PFSK-1 (cell line): ENCODE results near the gene SIPA1L3.

Experiments used
- FOXP2 ChIP-seq: optimal IDR thresholded peaks from 2 replicates; pipeline ENCODE3; 2011; ENCODE audit warnings: borderline replicate concordance, control low read depth, inconsistent platforms; ENCODE audit not compliant: insufficient read depth; ENCODE audit errors: extremely low read length, extremely low read depth
- POLR2AphosphoS5 ChIP-seq: IDR thresholded peaks from 2 replicates; pipeline ENCODE4 v1.6.1; 2012; ENCODE audit warnings: low read depth, mild to moderate bottlenecking, control low read depth, low read length, moderate library complexity
- SIN3A ChIP-seq: IDR thresholded peaks from 2 replicates; pipeline ENCODE4 v1.6.1; 2012; ENCODE audit warnings: mild to moderate bottlenecking, low read length, moderate library complexity, borderline replicate concordance; ENCODE audit not compliant: insufficient read depth
- TAF1 ChIP-seq: IDR thresholded peaks from 2 replicates; pipeline ENCODE4 v1.6.1; 2012; ENCODE audit warnings: low read length, control low read depth, borderline replicate concordance; ENCODE audit not compliant: insufficient read depth
- TF ChIP-seq, protein P1 (sequence below), 2 experiments: IDR thresholded peaks; 2 replicates each; pipeline versions ENCODE4 v1.6.1 to v1.8.0; 2011 to 2012; ENCODE audit warnings: low read depth in 2 of 2, low read length in 2 of 2, control low read depth in 1 of 2, inconsistent platforms in 1 of 2, mild to moderate bottlenecking in 1 of 2, moderate library complexity in 1 of 2; ENCODE audit not compliant: insufficient read depth in 1 of 2

SIPA1L3 gene

DNA sequence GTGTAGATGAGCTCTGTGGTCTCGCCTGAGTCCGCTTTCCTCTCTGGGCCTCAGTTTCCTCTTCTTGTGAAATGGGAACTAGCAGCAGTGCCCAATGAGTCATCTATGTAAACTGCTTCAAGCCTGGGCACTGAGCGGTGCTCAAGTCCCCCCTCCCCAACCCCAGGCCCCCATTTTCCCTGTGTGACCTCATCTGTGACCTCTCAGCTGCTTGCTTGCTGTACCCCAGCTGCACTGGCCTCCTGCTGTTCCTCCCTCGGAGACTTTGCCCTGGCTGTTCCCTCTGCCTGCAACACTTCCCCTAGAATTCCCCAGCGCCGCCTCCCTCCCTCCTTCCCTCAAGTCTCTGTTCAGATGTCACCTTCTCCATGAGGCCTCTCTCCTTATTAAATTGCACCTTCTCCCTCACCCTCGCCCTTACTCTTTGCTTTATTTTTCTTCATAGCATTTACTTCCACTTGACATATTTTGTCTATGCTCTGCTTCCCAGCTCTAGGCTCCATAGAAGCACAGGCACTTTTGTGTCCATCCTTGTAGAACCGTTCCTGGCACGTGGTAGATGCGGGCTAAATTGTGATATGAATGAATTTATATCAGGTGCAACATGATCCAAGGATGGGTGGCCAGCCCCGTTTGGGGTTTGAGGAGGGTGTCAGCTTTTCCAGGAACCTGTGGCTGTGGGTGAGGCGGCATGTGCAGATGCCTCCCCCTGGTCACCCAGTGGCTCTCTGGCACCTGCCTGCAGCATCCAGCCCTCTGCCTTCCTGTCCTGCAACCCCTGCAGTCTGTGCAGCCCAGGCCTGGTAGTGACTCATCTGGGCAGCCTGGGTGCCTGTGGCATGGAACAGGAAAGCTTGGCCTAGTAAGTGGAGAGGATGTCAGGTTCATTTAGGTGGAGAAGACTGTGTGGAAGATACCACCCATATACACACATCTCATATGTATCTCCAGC lies 26.3 kb downstream of the SIPA1L3 start:
- TF ChIP-seq POLR2AphosphoS5 (no peak), TAF1 (no peak), SIN3A (no peak), FOXP2 (no peak)
- TF ChIP-seq, protein P1, sequence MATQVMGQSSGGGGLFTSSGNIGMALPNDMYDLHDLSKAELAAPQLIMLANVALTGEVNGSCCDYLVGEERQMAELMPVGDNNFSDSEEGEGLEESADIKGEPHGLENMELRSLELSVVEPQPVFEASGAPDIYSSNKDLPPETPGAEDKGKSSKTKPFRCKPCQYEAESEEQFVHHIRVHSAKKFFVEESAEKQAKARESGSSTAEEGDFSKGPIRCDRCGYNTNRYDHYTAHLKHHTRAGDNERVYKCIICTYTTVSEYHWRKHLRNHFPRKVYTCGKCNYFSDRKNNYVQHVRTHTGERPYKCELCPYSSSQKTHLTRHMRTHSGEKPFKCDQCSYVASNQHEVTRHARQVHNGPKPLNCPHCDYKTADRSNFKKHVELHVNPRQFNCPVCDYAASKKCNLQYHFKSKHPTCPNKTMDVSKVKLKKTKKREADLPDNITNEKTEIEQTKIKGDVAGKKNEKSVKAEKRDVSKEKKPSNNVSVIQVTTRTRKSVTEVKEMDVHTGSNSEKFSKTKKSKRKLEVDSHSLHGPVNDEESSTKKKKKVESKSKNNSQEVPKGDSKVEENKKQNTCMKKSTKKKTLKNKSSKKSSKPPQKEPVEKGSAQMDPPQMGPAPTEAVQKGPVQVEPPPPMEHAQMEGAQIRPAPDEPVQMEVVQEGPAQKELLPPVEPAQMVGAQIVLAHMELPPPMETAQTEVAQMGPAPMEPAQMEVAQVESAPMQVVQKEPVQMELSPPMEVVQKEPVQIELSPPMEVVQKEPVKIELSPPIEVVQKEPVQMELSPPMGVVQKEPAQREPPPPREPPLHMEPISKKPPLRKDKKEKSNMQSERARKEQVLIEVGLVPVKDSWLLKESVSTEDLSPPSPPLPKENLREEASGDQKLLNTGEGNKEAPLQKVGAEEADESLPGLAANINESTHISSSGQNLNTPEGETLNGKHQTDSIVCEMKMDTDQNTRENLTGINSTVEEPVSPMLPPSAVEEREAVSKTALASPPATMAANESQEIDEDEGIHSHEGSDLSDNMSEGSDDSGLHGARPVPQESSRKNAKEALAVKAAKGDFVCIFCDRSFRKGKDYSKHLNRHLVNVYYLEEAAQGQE (IDR thresholded peaks at IDR 0.05; ENCODE audit: insufficient read depth in 1 of 2, low read depth in 2 of 2, low read length in 2 of 2): no peak

DNA sequence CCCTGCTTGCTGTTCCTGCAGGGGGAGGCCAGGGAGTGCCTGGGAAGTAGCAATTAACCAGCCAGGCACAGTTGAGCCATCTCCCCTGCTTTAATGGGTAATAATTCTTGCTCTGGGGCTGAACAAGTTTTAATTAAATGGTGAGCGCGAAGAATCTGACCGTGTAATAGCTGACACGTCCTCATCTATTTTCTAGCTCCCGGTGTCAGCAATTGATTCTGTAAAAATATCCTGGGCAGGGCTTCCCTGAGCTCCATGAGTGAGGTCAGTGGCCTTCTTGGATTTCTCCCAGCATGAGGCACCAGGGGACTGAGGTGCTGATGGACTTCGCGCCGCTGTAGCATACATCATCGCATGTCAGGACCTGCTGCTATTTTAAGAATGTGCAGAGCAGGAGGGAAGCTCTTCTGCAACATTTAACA lies 26.9 kb downstream of the SIPA1L3 start:
- TF ChIP-seq SIN3A: no peak

DNA sequence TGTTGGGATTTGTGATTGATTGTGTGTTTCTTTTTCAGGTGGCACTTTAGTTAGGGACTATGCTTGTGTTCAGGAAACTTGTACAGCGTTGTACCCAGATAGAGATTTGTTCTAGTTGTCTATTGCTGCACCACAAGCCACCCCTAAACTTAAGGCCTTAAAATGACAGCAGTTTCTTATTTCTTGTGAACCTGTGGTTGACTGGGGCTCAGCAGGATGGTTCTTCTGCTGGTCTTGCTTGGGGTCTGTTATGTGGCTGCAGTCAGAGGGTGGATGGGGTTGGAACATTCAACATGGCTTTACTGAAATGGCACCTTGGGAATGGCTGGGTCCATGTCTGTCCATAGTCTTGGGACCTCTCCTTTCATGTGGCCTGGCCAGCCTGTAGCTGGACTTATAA lies 28.3 kb downstream of the SIPA1L3 start:
- TF ChIP-seq TAF1 (no peak), FOXP2 (no peak), POLR2AphosphoS5 (no peak), SIN3A (no peak)
- TF ChIP-seq, protein P1 (IDR thresholded peaks at IDR 0.05; ENCODE audit: insufficient read depth in 1 of 2, low read depth in 2 of 2, low read length in 2 of 2): no peak

DNA sequence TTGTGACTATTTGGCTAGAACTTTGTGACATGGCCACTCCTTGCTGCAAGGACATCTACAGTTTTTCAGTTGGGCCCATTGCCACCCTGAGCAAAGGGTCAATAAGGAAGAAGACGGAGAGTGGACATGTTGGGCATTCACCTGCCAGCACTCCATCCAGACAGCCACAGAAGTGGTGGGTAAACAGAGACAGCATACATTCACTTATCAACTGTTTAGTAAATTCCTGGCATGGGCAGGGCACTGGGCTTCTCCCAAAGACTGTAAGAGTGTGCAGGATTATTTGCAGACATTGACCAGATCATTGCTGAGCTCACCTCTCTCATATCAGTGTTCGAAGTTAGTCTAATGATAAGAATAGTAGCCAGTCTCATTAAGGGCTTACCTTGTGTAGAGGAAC lies 29.2 kb downstream of the SIPA1L3 start:
- no peak for TF ChIP-seq SIN3A
- no peak for TF ChIP-seq FOXP2
- TF ChIP-seq TAF1: no peak
- no peak for TF ChIP-seq POLR2AphosphoS5
- TF ChIP-seq, protein P1 (IDR thresholded peaks at IDR 0.05; ENCODE audit: insufficient read depth in 1 of 2, low read depth in 2 of 2, low read length in 2 of 2): no peak

DNA sequence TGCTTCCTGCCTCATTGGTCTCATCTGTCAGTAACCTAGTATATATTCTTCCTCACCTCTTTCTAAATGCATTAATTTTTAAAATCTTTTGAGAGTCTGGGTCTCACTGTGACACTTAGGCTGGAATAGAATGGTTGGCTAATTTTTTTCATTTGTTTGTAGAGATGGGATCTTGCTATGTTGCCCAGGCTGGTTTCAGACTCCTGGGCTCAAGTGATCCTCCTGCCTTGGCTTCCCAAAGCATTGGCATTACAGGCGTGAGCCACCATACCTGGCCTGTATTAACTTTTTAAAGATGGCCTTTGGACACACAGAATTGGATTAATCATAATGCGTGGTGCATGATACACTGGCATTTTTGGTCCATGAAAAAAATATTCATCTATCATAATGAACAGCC lies 29.9 kb downstream of the SIPA1L3 start:
- TF ChIP-seq TAF1 (no peak), SIN3A (no peak), FOXP2 (no peak), POLR2AphosphoS5 (no peak)
- TF ChIP-seq, protein P1 (IDR thresholded peaks at IDR 0.05; ENCODE audit: insufficient read depth in 1 of 2, low read depth in 2 of 2, low read length in 2 of 2): no peak
